Body of pancreas (tissue), 4 donors: ENCODE results near the gene CHST3.

Experiments used
- CTCF ChIP-seq, 7 experiments: fragments of 450-650 bp in 4 of 7; fragments of 200-600 bp in 3 of 7; sonication (generic) in 3 of 7; IDR thresholded peaks; one replicate each; pipeline ENCODE4 v1.5.1; 2016 to 2019; ENCODE audit warnings: antibody characterized with exemption in 7 of 7
- POLR2A ChIP-seq, 3 donors: fragments of 450-650 bp; IDR thresholded peaks; one replicate each; pipeline ENCODE4 v1.6.1; 2016; ENCODE audit warnings: antibody characterized with exemption in 3 of 3, mild to moderate bottlenecking in 2 of 3

GRCh38 chr10:71921324-71922027, 42.7 kb upstream of the CHST3 start:
- TF ChIP-seq CTCF (IDR thresholded peaks at IDR 0.05) (no peak), POLR2A (IDR thresholded peaks at IDR 0.05) (no peak)
